GM12891 (cell line): Measurements from ENCODE around the gene FAM117B.
"Not testable (repeated sequence)": the region's sequence is repeated elsewhere in the genome, so short reads cannot be mapped to it uniquely, and the experiment has no call there.

Experiments used
- DNase-seq: peaks from one replicate; pipeline ENCODE4 v3.0.0; 2011; ENCODE audit warnings: low spot score; ENCODE audit not compliant: insufficient read length
- FAIRE-seq: peaks from 2 replicates; lab custom pipeline; 2011; peaks lifted over from hg19 to GRCh38; lab: Jason Lieb, UNC
- PAX5 ChIP-seq: IDR thresholded peaks from 2 replicates; pipeline ENCODE4 v1.6.1; 2011; ENCODE audit warnings: low read length, moderate library complexity, mild to moderate bottlenecking; ENCODE audit not compliant: insufficient read depth, severe bottlenecking
- POLR2A ChIP-seq: IDR thresholded peaks from 2 replicates; pipeline ENCODE4 v1.6.1; 2011; ENCODE audit warnings: low read depth, low read length, control low read depth
- POLR2AphosphoS5 ChIP-seq: IDR thresholded peaks from 2 replicates; pipeline ENCODE4 v1.6.1; 2011; ENCODE audit warnings: low read depth, low read length, control low read depth
- POU2F2 ChIP-seq: IDR thresholded peaks from 2 replicates; pipeline ENCODE4 v1.6.1; 2011; ENCODE audit warnings: low read depth, mild to moderate bottlenecking, control low read depth, low read length, moderate library complexity
- SPI1 ChIP-seq: IDR thresholded peaks from 2 replicates; pipeline ENCODE4 v1.6.1; 2011; ENCODE audit warnings: low read depth, low read length, control low read depth
- TAF1 ChIP-seq: IDR thresholded peaks from 2 replicates; pipeline ENCODE4 v1.6.1; 2011; ENCODE audit warnings: low read depth, low read length, control low read depth

Gene FAM117B

DNA sequence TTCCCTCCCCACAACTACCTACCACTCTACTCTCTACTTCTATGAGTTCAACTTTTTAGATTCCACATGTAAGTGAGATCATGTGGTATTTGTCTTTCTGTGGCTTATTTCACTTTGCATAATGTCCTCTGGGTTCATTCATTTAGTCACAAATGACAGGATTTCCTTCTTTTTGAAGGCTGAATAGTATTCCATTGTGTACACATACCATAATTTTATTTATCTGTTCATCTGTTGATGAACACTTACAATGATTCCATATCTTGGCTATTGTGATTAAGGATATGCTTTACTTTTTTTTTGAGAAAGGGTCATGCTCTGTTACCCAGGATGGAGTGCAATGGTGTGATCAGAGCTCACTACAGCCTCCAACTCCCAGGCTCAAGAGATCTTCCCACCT lies 163.2 kb downstream of the FAM117B start:
- FAIRE-seq (no peak), DNase-seq (no peak)
- no peak for TF ChIP-seq POLR2AphosphoS5
- TF ChIP-seq SPI1: no peak
- TF ChIP-seq TAF1: no peak
- TF ChIP-seq POLR2A: no peak
- TF ChIP-seq PAX5: no peak
- TF ChIP-seq POU2F2: no peak

DNA sequence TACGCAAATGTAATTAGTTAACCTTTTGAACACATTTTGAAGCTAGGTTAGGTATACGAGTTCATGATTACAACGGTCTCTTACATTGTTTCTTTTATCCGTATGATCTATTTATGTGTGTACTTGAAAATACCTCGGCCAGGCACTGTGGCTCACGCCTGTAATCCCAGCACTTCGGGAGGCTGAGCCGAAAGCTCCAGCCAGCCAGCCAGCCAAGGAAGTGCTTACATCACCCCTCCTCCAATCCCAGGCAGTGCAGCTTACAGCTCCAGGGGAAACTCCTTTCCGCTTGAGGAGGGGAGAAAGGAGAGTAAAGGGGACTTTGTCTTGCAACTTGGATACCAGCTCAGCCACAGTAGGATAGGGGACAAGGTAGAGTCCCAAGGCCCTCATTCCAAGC lies 171.1 kb downstream of the FAM117B start:
- DNase-seq, FAIRE-seq: not testable (repeated sequence)

DNA sequence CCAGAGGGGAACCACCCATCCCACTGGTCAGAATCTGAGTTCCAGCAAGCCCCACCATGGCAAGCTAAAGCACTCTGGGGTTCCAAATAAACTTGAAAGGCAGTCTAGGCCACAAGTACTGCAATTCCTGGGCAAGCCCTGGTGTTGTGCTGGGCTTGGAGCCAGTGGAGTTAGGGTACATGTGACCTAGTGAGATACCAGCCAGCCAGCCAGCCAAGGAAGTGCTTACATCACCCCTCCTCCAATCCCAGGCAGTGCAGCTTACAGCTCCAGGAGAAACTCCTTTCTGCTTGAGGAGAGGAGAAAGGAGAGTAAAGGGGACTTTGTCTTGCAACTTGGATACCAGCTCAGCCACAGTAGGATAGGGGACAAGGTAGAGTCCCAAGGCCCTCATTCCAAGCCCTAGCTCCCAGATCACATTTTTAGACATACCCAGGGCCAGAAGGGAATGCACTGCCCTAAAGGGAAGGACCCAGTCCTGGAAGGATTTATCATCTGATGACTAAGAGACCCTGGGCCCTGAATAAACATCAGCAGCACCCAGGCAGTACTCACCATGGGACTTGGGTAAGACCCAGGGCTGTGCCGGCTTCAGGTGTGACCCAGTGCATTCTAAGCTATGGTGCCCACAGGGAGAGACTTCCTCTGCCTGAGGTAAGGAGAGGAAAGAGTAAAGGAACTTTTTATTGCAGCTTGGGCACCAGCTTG lies 172.8 kb downstream of the FAM117B start:
- not testable (repeated sequence) for DNase-seq
- peak; percentile 58 for FAIRE-seq

DNA sequence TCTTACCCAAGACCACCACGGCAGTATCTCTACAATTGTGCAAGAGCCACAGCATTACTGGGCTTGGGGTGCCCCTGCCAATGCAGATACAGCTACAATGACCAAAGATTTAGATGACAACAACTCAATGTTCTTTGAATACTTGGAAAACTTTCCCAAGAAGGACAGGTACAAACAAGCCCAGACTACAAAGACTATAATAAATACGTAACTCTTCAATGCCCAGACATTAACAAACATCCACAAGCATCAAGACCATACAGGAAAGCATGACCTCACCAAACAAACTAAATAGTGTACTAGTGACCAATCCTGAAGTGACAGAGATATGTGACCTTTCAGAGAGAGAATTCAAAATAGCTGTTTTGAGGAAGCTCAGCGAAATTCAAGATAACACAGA lies 174.0 kb downstream of the FAM117B start:
- TF ChIP-seq PAX5 (no peak), TAF1 (no peak), POLR2A (no peak), POU2F2 (no peak), POLR2AphosphoS5 (no peak), SPI1 (no peak)
- DNase-seq: no peak
- FAIRE-seq: no peak

DNA sequence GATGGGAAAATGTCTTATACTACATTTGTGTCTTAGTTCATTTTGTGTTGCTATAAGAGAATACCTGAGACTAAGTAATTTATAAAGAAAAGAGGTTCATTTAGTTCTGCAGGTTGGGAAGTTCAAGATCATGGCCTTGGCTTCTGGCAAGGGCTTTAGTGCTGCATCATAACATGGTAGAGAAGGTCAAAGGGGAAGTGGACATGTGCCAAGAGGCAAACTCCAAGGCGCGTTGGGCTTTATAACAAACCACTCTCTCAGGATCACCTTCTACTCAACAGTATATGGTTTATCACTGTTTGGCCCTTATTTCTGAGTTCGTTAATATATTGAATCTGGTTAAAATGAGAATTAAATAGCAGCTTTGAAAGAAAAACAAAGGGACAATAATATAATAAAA lies 178.6 kb downstream of the FAM117B start:
- FAIRE-seq (no peak), DNase-seq (no peak)
- no peak for TF ChIP-seq SPI1
- no peak for TF ChIP-seq POLR2AphosphoS5
- TF ChIP-seq TAF1: no peak
- no peak for TF ChIP-seq PAX5
- TF ChIP-seq POLR2A: no peak
- no peak for TF ChIP-seq POU2F2

DNA sequence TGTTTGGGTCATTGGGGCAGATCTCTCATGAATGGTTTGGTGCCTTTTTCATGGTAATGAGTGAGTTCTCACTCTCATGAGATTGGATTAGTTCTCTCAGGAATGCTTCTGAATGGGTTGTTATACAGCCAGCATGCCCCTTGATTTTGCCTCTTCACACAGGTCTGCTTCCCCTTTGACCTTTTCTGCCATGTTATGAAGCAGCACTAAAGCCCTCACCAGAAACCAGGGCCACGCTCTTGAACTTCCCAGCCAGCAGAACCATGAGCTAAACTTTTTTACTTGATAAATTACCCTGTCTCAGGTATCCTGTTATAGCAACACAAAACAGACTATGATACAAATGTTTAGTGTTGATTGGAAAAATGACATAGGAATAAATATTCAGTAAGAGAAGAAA lies 179.5 kb downstream of the FAM117B start:
- TF ChIP-seq POLR2AphosphoS5 (no peak), POLR2A (no peak), SPI1 (no peak), PAX5 (no peak), POU2F2 (no peak), TAF1 (no peak)
- DNase-seq (no peak), FAIRE-seq (peak; percentile 26)

DNA sequence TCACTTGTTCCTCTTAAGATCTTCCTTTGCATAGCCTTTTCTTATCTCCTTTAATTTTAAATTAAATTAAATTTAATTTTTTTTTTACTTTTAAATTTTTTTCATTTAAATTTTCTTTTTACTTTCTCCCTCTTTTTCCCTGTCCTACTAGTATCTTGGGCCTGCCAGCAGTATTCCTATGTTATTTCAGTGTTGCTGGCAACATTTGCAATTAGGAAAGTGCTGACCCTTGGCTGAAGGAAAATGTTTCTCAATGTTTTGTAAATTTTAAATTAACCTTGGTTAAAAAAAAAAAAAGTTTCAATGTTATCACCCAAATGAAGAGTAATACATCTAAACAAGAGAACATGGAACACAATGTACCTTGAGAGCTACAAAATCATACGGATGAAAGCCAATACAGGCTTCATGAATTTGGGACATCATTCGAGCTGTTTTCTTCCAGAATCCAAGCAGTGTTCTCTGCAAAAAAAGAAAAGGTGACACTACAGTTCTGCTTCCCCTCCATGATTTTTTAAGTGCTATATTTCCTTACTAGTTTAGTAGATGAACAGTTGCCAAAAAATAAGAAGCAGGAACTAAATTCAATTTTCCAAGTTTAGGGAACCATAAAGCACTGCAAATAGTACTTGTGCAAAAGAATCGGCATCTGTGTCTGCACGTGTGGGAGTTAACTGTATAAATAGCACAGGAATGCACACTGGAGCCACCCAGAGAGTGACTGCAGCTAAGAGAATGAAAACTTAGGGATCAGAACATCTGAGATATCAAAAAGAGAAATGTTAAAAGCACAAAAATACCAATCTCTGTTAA lies 181.0 kb downstream of the FAM117B start:
- TF ChIP-seq PAX5: no peak
- no peak for TF ChIP-seq POU2F2
- no peak for TF ChIP-seq POLR2AphosphoS5
- TF ChIP-seq SPI1: no peak
- TF ChIP-seq TAF1: no peak
- no peak for TF ChIP-seq POLR2A
- no peak for DNase-seq
- FAIRE-seq: no peak

DNA sequence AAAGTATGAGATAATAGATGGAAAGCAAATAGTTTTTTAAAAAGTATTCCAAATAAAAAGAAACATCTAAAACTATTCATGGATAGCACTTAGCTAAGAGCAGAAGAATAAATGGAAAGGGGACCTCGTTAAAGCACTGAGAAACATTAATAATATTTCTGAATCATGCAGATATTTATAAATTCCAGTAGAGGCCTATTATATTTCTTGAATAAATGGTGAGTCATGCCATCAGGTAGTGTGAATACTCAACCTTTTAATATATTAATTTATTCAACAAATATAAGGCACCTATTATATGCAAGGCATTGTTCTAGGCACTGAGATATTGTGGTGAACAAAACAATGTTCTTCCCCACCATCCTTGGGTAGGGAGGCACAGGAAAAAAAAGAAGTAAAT lies 183.0 kb downstream of the FAM117B start:
- TF ChIP-seq POLR2A (no peak), SPI1 (no peak), TAF1 (no peak), POLR2AphosphoS5 (no peak), POU2F2 (no peak), PAX5 (no peak)
- FAIRE-seq: no peak
- no peak for DNase-seq

DNA sequence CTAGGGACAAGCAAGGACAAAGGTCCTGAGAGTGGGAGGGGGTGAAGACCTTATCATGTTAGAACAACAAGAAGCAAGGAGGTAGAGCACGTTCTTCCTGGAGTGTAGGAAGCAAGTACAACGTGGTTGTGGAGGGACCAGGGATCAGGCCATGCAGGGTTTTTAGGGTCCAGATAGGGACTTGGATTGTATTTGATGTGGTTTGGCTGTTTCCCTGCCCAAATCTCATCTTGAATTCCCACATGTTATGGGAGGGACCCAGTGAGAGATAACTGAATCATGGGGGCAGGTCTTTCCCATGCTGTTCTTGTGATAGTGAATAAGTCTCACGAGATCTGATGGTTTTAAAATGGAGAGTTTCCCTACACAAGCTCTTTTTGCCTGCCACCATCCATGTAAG lies 183.6 kb downstream of the FAM117B start:
- TF ChIP-seq TAF1 (no peak), POLR2AphosphoS5 (no peak), PAX5 (no peak)
- no peak for FAIRE-seq
- DNase-seq: no peak
